H9 (cell line): Measurements from ENCODE around the gene HNRNPU. TPM values are rescaled to one million over a fixed set of nuclear protein-coding genes. Genes with fewer than 3 reads are reported as not detected.
A peak's percentile ranks its signal among the peaks of the same experiment; 100 is the strongest.

Source experiments
- DNase-seq: peaks from one replicate; pipeline ENCODE4 v3.0.0-alpha.2; 2017
- H2AFZ ChIP-seq: one replicate; pipeline ENCODE4 v1.6.1; 2013; ENCODE audit warnings: mild to moderate bottlenecking, low read length, control low read depth, moderate library complexity
- H2AK5ac ChIP-seq: 2 replicates; pipeline ENCODE4 v1.6.1; 2013; ENCODE audit warnings: low read length, control low read depth, mixed read lengths; ENCODE audit not compliant: insufficient read length
- H2BK120ac ChIP-seq: one replicate; pipeline ENCODE4 v1.6.1; 2013; ENCODE audit warnings: low read depth, mild to moderate bottlenecking, low read length, control low read depth, inconsistent platforms; ENCODE audit not compliant: poor library complexity, severe bottlenecking
- H2BK12ac ChIP-seq: 2 replicates; pipeline ENCODE4 v1.6.1; 2013; ENCODE audit warnings: low read length, control low read depth, mixed read lengths, low read depth; ENCODE audit not compliant: insufficient read length
- H2BK15ac ChIP-seq: 2 replicates; pipeline ENCODE4 v1.6.1; 2013; ENCODE audit warnings: low read depth, low read length, control low read depth
- H2BK20ac ChIP-seq: one replicate; pipeline ENCODE4 v1.6.1; 2013; ENCODE audit warnings: low read depth, mild to moderate bottlenecking, low read length, control low read depth, inconsistent platforms; ENCODE audit not compliant: poor library complexity, severe bottlenecking
- H2BK5ac ChIP-seq: 2 replicates; pipeline ENCODE4 v1.6.1; 2013; ENCODE audit warnings: low read length, control low read depth, mixed read lengths; ENCODE audit not compliant: insufficient read length
- H3K14ac ChIP-seq: 2 replicates; pipeline ENCODE4 v1.6.1; 2013; ENCODE audit warnings: low read length, control low read depth; ENCODE audit not compliant: insufficient read depth
- H3K18ac ChIP-seq: 2 replicates; pipeline ENCODE4 v1.6.1; 2013; ENCODE audit warnings: low read depth, mild to moderate bottlenecking, mixed read lengths, low read length, control low read depth; ENCODE audit not compliant: insufficient read length
- H3K23ac ChIP-seq: 2 replicates; pipeline ENCODE4 v1.6.1; 2013; ENCODE audit warnings: low read length, control low read depth, mixed read lengths, low read depth; ENCODE audit not compliant: insufficient read length
- H3K23me2 ChIP-seq: 2 replicates; pipeline ENCODE4 v1.6.1; 2013; ENCODE audit warnings: low read depth, mild to moderate bottlenecking, mixed read lengths, low read length, control low read depth; ENCODE audit not compliant: insufficient read length, poor library complexity, severe bottlenecking
- H3K27ac ChIP-seq: 2 replicates; pipeline ENCODE4 v1.5.1; 2013; ENCODE audit warnings: low read length, control low read depth, mixed read lengths, low read depth; ENCODE audit not compliant: insufficient read length
- H3K27me3 ChIP-seq: 2 replicates; pipeline ENCODE4 v1.6.1; 2013; ENCODE audit warnings: low read length, control low read depth, inconsistent platforms; ENCODE audit not compliant: insufficient read depth
- H3K4ac ChIP-seq: 2 replicates; pipeline ENCODE4 v1.6.1; 2013; ENCODE audit warnings: low read depth, mild to moderate bottlenecking, control low read depth, inconsistent platforms, low read length, moderate library complexity
- H3K4me1 ChIP-seq: 2 replicates; pipeline ENCODE4 v1.6.1; 2013; ENCODE audit warnings: low read length, control low read depth, inconsistent platforms; ENCODE audit not compliant: insufficient read depth
- H3K4me2 ChIP-seq: 2 replicates; pipeline ENCODE4 v1.6.1; 2013; ENCODE audit warnings: low read length, control low read depth, mixed read lengths; ENCODE audit not compliant: insufficient read length, insufficient read depth
- H3K56ac ChIP-seq: 2 replicates; pipeline ENCODE4 v1.6.1; 2013; ENCODE audit warnings: low read depth, mild to moderate bottlenecking, mixed read lengths, low read length, control low read depth; ENCODE audit not compliant: insufficient read length
- H3K79me1 ChIP-seq: 2 replicates; pipeline ENCODE4 v1.6.1; 2013; ENCODE audit warnings: low read depth, mild to moderate bottlenecking, moderate library complexity, low read length, control low read depth, inconsistent platforms; ENCODE audit not compliant: insufficient read depth, poor library complexity, severe bottlenecking
- H3K79me2 ChIP-seq: 2 replicates; pipeline ENCODE4 v1.6.1; 2013; ENCODE audit warnings: low read length, control low read depth, inconsistent platforms; ENCODE audit not compliant: insufficient read depth
- H3K9ac ChIP-seq: 2 replicates; pipeline ENCODE4 v1.6.1; 2013; ENCODE audit warnings: low read length, control low read depth, mixed read lengths; ENCODE audit not compliant: insufficient read length; ENCODE audit errors: extremely low read depth
- H3K9me3 ChIP-seq: one replicate; pipeline ENCODE4 v1.6.1; 2013; ENCODE audit warnings: low read depth, low read length, inconsistent platforms; ENCODE audit not compliant: control insufficient read depth
- H3T11ph ChIP-seq: one replicate; pipeline ENCODE4 v1.6.1; 2013; ENCODE audit warnings: mild to moderate bottlenecking, low read length, control low read depth, inconsistent platforms
- H4K20me1 ChIP-seq: one replicate; pipeline ENCODE4 v1.6.1; 2013; ENCODE audit not compliant: control insufficient read depth, insufficient read length, insufficient read depth
- H4K5ac ChIP-seq: 2 replicates; pipeline ENCODE4 v1.6.1; 2013; ENCODE audit warnings: low read depth, mild to moderate bottlenecking, mixed read lengths, low read length, control low read depth; ENCODE audit not compliant: insufficient read length
- H4K8ac ChIP-seq: replicated peaks from 2 replicates; pipeline ENCODE4 v1.6.1; 2013; ENCODE audit warnings: low read length, control low read depth, mixed read lengths, low read depth; ENCODE audit not compliant: insufficient read length
- H4K91ac ChIP-seq: 2 replicates; pipeline ENCODE4 v1.6.1; 2013; ENCODE audit warnings: low read depth, mild to moderate bottlenecking, moderate library complexity, mixed read lengths, low read length, control low read depth; ENCODE audit not compliant: insufficient read length
- H3K27ac Mint-ChIP-seq, 3 experiments: 2 replicates in 2 of 3; 3 replicates in 1 of 3; pipeline ENCODE4 v1.8.0; 2020 to 2021; ENCODE audit warnings: mixed read lengths in 3 of 3, mild to moderate bottlenecking in 1 of 3, moderate library complexity in 1 of 3
- H3K27me3 Mint-ChIP-seq: 2 replicates; pipeline ENCODE4 v1.8.0; 2021; ENCODE audit warnings: low read depth, mild to moderate bottlenecking, moderate library complexity, mixed read lengths
- H3K36me3 Mint-ChIP-seq, 3 experiments: 2 replicates in 2 of 3; 3 replicates in 1 of 3; pipeline ENCODE4 v1.8.0; 2020 to 2021; ENCODE audit warnings: low read depth in 3 of 3, mixed read lengths in 3 of 3; ENCODE audit not compliant: insufficient read depth in 1 of 3
- H3K4me1 Mint-ChIP-seq, 2 experiments: 2 replicates each; pipeline ENCODE4 v1.8.0; 2020; ENCODE audit warnings: mixed read lengths in 2 of 2
- H3K4me3 Mint-ChIP-seq, 2 experiments: 2 replicates in 1 of 2; 3 replicates in 1 of 2; pipeline ENCODE4 v1.8.0; 2020 to 2021; ENCODE audit warnings: mild to moderate bottlenecking in 2 of 2, mixed read lengths in 2 of 2, moderate library complexity in 1 of 2
- H3K9me3 Mint-ChIP-seq, 2 experiments: 2 replicates in 1 of 2; 3 replicates in 1 of 2; pipeline ENCODE4 v1.8.0; 2020; ENCODE audit warnings: mild to moderate bottlenecking in 2 of 2, mixed read lengths in 2 of 2, moderate library complexity in 1 of 2
- CTCF ChIP-seq: fragments of 200-600 bp; sonication (generic); conservative IDR thresholded peaks from 3 replicates; pipeline ENCODE4 v1.8.0; 2021; ENCODE audit warnings: antibody characterized with exemption, mild to moderate bottlenecking
- WGBS: extraction: QIAGEN DNeasy Blood & Tissue Kit; methylation state at CpG from one replicate; pipeline ENCODE4 v1.1.7; 2013; ENCODE audit warnings: missing lambda C conversion rate, low lambda C conversion rate, mixed read lengths; ENCODE audit not compliant: insufficient read length; ENCODE audit errors: extremely low coverage; 5-methylcytosine and 5-hydroxymethylcytosine counted together
- total RNA-seq: library from RNA; stranded (reverse); gene quantifications from 2 replicates; pipeline ENCODE4 v1.2.1, GENCODE V29; 2021

The HNRNPU gene
- total RNA-seq, 1 experiment from 2014 or later: 657 TPM

GRCh38 chr1:244868484-244869363 is 4.4 kb upstream of the HNRNPU start:
- H2AFZ ChIP-seq: no peak overlapping the region
- no peak overlapping the region for H3K9ac ChIP-seq
- peaks cover 4% of the 10 kb centered on the region; the same call in 1 of the 2 replicates for H3K79me2 ChIP-seq
- H3T11ph ChIP-seq: no peak overlapping the region
- no peak for DNase-seq
- H4K8ac ChIP-seq: no peak overlapping the region
- no peak overlapping the region for H2BK5ac ChIP-seq
- no peaks in the 10 kb centered on the region for H3K27me3 ChIP-seq
- no peaks in the 10 kb centered on the region for H3K27me3 Mint-ChIP-seq
- H3K9me3 Mint-ChIP-seq: peaks cover 0 to 3% of the 10 kb centered on the region in 2 experiments; a peak in 2 of 5 replicates
- no peak overlapping the region for H3K56ac ChIP-seq
- H2BK15ac ChIP-seq: no peak overlapping the region
- no peaks in the 10 kb centered on the region for H3K9me3 ChIP-seq
- H3K4me2 ChIP-seq: no peak overlapping the region
- no peak overlapping the region for H2BK12ac ChIP-seq
- H3K79me1 ChIP-seq: no peaks in the 10 kb centered on the region
- H4K91ac ChIP-seq: no peak overlapping the region
- TF ChIP-seq CTCF: no peak
- no CpG with 5 or more reads among the region's 23 CpGs for WGBS
- H4K5ac ChIP-seq: no peak overlapping the region
- H2BK20ac ChIP-seq: no peak overlapping the region
- no peak overlapping the region for H2AK5ac ChIP-seq
- peak overlapping the region in 1 of 3 experiments; percentile 79; a peak in 1 of 7 replicates for H3K27ac Mint-ChIP-seq
- H3K4ac ChIP-seq: no peak overlapping the region
- no peak overlapping the region for H3K14ac ChIP-seq
- H3K4me1 Mint-ChIP-seq: peaks cover 12 to 16% of the 10 kb centered on the region in 2 experiments
- peaks cover 6% of the 10 kb centered on the region for H3K23me2 ChIP-seq
- H3K36me3 Mint-ChIP-seq: peaks cover 3 to 4% (median 4%) of the 10 kb centered on the region in 3 experiments; a peak in 5 of 7 replicates
- H3K27ac ChIP-seq: no peak overlapping the region
- H2BK120ac ChIP-seq: no peak overlapping the region
- no peak overlapping the region for H3K23ac ChIP-seq
- H3K18ac ChIP-seq: no peak overlapping the region
- no peaks in the 10 kb centered on the region; the same call in 1 of the 2 replicates for H3K4me1 ChIP-seq
- no peak overlapping the region for H3K4me3 Mint-ChIP-seq
- no peaks in the 10 kb centered on the region for H4K20me1 ChIP-seq
